Activated T-cell treated with anti-CD3 and anti-CD28 coated beads for 1 hour (primary cell): Measurements from ENCODE around the gene TCOF1.

Experiments
- DNase-seq: peaks from one replicate; pipeline ENCODE4 v3.0.0-alpha.2; 2020; ENCODE audit warnings: low read depth

TCOF1 gene

DNA sequence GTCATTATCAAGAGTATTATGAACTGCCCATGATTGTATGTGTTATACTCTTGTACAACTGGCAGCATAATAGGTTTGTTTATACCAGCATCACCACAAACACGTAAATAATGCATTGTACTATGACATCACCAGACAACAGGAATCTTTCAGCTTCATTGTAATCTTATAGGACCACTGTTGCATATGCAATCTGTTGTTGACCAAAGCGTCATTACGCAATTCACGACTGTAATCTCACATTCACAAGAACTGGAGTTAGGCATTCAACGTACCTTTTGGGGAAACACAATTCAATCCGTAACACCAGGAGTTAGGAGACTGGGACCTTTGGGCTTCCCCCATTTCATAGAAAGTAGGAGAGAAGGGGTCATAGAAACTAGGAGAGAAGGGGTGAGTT lies 34.4 kb upstream of the TCOF1 start:
- DNase-seq, result no peak

GRCh38 chr5:150323819-150324218 lies 33.7 kb upstream of the TCOF1 start:
- no peak for DNase-seq

DNA sequence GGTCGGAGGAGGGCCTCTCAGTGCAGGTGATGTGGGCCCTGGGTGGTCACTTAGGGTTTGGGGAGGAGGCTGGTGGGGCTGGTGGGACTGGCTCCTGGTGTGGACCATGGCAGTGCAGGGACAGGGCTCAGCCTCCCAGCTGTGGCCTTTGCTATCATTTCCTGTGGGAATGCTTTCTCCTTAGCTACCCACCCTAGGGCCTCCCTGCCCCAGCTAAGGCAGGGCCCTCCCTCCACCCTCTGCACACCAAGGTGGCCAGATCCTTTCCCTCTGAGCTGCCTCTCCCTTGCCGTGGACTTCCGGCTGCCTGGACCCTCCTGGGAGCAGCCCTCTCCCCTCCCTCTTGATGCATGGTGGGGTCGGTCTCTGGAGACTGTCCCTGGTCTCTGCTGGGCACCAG lies 32.1 kb upstream of the TCOF1 start:
- no peak for DNase-seq

DNA sequence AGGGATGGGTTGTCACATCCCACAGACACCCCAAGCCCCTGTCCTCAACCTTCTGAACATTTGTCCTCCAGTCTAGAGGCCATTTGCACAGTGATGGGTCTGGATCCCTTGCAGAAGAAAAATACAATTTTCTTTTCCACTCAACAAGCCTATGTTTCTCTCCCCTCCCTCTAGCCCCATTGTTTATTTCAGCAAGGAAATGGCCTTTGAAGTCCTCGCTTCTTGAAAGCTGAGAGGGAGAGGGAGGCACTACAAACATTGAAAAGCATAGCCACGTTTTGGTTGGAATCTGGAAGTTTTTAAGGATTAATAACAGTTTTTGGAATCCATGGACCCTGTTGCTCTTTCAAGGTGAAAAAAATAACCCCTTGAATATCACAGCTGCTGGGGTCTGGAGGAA lies 30.8 kb upstream of the TCOF1 start:
- no peak for DNase-seq

- no peak for DNase-seq
Observed at GRCh38 chr5:150327139-150327538, 30.4 kb upstream of the TCOF1 start.

DNA sequence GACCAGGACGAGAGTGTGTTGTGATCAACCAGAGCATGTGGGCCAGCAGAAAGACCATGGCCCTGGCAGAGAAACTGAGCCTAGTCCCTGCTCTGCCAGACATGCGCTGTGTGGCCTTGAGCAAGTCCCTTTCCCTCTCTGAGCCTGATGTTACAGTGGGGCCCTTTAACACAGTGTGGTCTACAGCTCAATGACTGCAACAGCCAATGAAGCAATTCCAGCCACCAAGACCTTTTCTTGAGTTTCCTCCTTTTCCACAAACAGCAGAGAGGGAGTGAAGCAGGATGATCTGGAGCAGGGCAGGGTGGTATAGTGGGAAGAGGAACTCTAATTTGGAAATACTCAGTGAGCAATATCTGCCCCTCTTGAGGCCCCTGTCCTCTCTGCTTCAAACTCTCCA lies 29.0 kb upstream of the TCOF1 start:
- no peak for DNase-seq

DNA sequence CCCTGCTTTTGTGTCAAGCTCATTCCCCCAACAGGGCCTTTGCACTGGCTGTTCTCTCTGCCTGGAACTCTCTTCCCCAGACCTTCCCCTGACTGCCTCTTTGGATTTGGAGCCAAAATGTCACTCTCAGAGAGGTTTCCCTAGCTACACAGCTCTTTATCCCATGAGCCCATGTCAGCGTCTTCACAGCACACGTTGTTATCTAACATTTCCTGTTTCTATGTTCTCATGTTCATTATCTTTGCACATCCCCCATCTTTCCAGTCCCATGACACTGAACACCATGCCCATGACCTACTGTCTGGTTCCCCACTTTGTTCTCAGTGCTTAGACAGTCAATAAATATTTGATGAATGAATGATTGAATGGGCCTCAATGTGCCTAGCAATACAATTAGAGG lies 28.5 kb upstream of the TCOF1 start:
- no peak for DNase-seq

DNA sequence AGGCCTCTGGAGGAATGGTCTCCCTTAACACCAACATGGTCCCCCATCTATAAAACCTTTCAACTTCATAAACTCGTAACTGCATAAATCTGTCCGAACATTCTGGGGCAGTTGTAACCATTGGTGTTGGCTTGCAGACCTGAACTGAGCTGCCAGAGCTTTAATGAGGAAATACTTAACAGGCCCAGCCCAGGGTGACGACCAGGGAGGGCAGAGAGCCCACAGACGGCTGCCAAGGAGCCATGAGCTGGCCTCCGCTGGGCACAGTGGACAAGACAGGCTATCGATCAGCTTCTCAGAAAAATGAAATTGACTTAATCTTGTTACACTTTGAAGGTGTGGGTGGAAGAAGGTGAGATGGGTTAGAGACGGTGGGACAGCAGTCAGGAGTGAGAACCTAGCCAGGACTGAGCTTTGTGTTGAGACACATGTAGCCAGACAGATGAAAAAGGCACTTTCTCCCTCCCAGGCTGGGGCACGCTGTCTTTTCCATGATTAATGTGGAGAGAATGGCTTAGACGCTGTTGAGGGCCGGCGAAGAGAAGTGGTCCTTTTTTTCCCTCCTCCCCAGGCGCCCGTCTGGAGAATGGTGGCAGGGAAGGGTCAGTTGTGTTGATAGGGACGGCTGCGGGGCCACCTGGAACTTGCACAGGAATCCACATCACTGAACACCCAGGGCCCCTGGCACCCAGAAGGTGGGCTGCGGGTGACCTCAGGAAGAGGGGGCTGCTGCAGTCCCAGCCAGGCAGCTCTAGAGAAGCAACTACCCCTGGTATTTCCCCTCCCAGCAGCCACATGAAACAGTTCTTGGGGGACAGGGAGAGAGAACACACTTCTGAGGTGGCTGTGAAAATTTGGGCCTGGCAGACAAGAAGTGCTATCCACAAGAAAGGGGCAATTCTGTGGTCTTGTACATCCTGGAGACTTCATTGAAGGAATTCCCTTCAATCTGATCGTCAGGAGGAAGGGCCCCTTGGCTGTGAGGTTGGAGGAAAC lies 27.3 kb upstream of the TCOF1 start:
- no peak for DNase-seq

DNA sequence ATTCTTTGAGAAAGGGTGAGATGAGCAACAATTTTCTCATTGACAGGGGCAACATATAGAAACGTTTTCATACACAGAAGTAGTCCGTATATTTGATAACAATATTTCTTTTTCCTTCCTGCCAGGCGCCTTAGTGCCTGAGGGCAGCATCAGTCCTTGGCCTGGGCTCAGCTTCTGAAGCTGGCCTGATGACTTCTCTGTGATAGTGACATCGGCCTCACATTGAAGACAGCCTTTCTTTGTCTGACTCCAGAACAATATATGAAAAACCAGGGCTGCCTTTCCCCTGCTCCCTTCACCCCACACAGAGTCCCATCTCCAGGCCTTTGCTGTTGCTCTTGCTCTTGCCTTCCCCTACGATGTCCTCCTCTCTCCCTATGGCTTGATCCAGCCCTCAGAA lies 24.1 kb upstream of the TCOF1 start:
- no peak for DNase-seq

DNA sequence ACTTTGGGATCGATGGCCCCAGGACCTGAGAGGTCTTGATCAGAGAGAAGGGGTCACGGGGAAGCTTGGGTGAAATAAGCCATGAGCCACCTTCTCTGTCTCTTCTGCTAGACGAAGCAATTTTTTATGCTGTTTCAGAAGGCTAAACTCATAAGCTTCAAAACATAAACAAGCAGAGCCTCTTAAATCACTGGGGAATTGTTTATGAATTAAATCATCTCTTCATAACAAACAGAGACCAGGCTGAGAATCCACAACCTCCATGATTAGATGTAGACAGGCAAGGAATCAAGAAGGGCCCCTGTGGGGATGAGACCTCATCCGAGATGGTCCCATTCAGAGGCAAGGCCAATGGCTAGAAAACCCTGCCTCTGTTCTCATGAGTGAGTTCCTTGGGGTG lies 21.7 kb upstream of the TCOF1 start:
- DNase-seq, result no peak

DNA sequence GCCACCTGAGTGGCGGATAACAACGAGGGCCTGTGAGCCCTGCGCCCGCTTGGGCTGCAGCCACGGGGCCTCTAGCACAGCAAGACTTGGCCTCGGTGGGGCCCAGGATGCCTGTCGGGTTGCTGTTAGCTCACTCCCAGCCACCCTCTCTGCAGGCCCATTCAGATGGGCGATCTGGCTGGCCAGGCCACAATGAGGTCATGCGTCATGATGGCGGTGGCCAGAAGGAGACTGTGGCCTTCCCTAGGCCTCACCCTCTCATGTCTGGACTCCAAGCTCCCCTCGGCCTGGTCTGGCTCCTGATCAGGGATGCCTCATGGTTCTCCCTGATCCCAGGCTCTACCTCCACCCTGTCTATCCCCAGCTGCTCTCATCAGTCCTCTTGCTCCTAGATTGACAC lies 19.0 kb upstream of the TCOF1 start:
- no peak for DNase-seq

- DNase-seq, result no peak
Observed at GRCh38 chr5:150339165-150339564, 18.3 kb upstream of the TCOF1 start.

DNA sequence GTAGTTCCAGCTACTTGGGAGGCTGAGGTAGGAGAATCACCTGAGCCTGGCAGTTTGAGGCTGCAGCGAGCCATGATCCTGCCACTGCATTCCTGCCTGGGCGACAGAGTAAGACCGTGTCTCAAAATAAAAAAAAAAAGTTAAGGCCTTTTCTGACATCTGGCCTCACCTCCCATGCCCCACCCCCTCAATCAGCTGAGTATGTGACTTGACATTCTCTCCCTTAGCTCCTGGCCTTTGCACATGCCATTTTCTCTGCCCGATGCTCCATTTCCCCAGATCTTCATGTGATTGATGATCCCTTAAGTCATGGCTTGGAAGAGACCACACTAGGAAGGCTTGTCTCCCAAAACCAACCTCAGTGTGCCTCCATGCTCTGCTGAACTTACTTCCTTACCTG lies 17.7 kb upstream of the TCOF1 start:
- DNase-seq, result no peak

DNA sequence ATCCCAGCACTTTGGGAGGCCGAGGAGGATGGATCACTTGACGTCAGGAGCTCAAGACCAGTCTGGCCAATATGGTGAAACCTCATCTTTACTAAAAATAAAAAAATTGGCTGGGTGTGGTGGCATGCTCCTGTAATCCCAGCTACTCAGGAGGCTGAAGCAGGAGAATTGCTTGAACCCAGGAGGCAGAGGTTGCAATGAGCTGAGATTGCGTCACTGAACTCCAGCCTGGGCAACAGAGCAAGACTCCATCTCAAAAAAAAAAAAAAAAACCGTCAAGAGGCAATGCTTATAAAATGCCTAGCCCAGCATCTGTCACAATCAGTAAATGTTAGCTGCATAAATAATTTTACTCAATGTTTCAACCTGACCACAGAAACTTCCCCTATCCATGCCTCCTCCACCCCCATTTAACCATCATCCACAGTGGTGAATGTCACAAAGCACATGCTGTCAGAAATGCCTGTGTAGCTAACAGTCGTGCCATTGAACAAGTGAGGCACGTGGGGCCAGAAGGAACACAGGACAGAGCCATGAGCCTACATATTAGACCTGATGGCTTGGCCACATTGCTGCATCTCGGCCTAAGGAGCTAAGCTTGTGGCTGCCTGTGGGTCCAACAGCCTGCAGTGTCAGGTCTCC lies 16.8 kb upstream of the TCOF1 start:
- DNase-seq, result no peak

GRCh38 chr5:150341331-150341730 lies 16.2 kb upstream of the TCOF1 start:
- no peak for DNase-seq

GRCh38 chr5:150341989-150342388 lies 15.5 kb upstream of the TCOF1 start:
- no peak for DNase-seq

- no peak for DNase-seq
Observed at GRCh38 chr5:150342583-150342982, 14.9 kb upstream of the TCOF1 start.

GRCh38 chr5:150343994-150344631 lies 13.4 kb upstream of the TCOF1 start:
- DNase-seq, result no peak

- no peak for DNase-seq
Observed at GRCh38 chr5:150345716-150346115, 11.8 kb upstream of the TCOF1 start.

- DNase-seq, result no peak
Observed at GRCh38 chr5:150346592-150346991, 10.9 kb upstream of the TCOF1 start.

GRCh38 chr5:150347003-150347402 lies 10.5 kb upstream of the TCOF1 start:
- no peak for DNase-seq

- no peak for DNase-seq
Observed at GRCh38 chr5:150347451-150347850, 10.0 kb upstream of the TCOF1 start.

- no peak for DNase-seq
Observed at GRCh38 chr5:150349681-150350275, 7.7 kb upstream of the TCOF1 start.
